Stimulated activated CD8-positive, alpha-beta memory T cell treated with anti-CD3 and anti-CD28 coated beads, Interleukin-7, amount 100 ng/mL, for 4 hours (primary cell): ENCODE results near the gene ARG1.

ENCODE experiments used
- DNase-seq, 2 donors: peaks; one replicate each; pipeline ENCODE4 v3.0.0-alpha.2; 2020; ENCODE audit warnings: low read depth in 2 of 2

The ARG1 gene

GRCh38 chr6:131586543-131586942, 13.5 kb downstream of the ARG1 start:
- DNase-seq = no peak

DNA sequence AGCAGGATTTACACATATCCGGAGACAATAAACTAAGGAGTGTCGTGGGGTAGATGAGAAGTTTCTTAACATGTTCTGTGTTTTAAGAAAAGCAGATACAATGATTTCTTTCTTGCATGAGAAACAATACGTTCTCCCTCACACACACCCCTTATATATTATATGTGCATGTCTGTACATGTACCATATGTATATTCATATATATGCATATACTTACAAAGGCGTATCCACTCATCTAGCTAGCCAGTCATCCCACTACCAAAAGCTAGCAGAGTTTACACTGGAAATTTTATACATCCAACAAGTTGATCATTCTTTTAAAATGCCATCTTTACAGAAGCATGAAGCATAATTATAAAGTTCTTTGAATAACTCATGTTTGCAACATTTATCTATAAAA, 14.9 kb downstream of the ARG1 start:
- no peak for DNase-seq

- DNase-seq = no peak
These were observed 15.6 kb downstream of the ARG1 start for GRCh38 chr6:131588643-131589042.

- no peak for DNase-seq
These were observed 19.9 kb downstream of the ARG1 start for GRCh38 chr6:131592935-131593334.

GRCh38 chr6:131594074-131594473, 21.0 kb downstream of the ARG1 start:
- no peak for DNase-seq

DNA sequence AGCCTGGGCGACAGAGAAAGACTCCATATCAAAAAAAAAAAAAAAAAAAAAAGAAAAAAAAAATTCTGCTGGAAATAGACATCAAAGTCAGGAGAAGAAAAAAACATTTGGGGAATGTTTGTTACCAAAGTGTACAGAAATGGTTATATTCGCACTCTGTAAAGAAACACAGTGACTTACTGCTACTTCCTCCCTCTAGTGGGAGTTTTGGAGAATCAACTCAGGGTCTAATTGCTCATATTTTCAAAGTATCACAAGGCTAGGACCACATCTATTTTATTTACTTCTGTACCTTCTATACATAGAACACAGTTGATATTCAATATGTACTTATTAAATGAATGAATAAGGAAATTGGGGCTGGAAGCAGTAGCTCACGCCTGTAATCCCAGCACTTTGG, 24.4 kb downstream of the ARG1 start:
- DNase-seq = no peak

- no peak for DNase-seq
These were observed 27.7 kb downstream of the ARG1 start for GRCh38 chr6:131600716-131601115.

GRCh38 chr6:131602781-131603312, 29.8 kb downstream of the ARG1 start:
- no peak for DNase-seq

GRCh38 chr6:131613296-131613925, 40.4 kb downstream of the ARG1 start:
- no peak for DNase-seq

DNA sequence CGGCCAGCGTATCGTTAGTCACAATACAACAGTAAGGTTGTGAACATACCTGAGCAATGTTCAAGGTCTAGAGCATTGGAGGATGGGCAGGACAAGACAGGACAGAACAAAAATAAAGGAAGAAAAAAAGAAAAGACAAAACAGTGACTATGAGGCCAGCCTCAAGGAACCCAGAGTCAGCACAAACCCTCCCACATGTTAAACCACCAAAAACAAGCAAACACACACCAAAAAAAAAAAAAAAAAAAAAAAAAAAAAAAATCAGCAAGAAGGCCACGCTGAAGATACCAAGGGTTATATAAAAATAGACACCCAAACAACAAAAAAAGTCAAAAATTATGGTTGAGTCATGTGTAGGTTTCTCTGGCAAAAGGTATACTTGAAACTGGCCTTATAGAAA, 42.2 kb downstream of the ARG1 start:
- DNase-seq = no peak

GRCh38 chr6:131627724-131628682, 55.0 kb downstream of the ARG1 start, which contains the start of gene MED23:
TSS of gene MED23 (minus strand) at chr6:131628242. CDS start at chr6:131628049, 193 bp downstream.
- DNase-seq = peak; percentile 87 to 89

GRCh38 chr6:131628726-131629125, 55.7 kb downstream of the ARG1 start:
- no peak for DNase-seq

DNA sequence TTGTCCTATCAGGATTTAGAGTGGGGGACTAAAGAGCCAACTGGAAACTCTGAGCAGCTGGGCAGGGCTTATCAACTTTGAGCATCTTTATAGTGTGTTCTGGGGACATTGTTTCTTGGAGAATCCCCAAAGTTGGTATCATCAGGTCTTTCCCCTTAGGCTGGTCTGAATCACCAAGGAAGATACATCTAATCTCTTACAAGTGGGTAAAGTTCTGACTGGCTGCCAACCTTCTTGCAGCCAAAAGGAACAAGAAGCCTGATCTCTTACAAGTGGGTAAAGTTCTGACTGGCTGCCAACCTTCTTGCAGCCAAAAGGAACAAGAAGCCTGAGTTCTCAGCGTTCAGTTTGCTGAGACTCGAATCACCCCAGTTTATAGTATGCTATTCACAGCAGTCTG, 56.6 kb downstream of the ARG1 start:
- DNase-seq = no peak

DNA sequence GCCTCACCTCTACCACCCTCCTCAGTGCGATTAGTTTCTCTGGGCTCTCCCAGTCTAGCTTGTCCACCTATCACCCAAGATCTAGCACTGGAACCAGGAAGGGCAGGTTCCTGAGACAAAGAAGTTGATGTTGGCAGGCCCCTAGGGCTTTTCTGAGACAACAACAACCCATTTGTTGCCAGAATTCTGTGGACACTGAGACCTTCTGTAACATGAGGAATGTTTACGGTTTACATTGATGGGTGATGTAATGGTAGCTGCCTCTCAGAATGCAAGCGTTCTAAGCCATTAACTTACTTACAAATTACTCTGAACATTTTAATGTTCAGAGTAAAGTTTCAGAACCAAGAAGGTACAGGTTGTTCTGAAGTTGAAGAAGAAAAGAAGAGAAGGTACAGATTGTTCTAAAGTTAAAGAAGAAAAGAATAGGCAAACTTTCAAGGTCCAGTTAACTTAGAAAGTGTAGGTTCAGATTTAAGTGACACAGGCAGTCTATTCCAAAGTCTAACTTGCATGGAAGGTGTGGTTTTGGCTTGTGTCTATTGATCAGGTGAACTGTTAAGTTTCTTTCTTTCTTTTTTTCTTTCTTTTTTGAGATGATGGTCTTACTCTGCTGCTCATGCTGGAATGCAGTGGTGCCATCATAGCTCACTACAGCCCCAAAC, 58.7 kb downstream of the ARG1 start:
- no peak for DNase-seq
